HT1080 (cell line): ENCODE results near the gene RPL38. TPM values are rescaled to one million over a fixed set of nuclear protein-coding genes. Genes with fewer than 3 reads are reported as not detected.

Source experiments
- DNase-seq: peaks from one replicate; pipeline ENCODE4 v3.0.0-alpha.2; 2015; ENCODE audit warnings: low read depth
- total RNA-seq: library from RNA; depleted of rRNA; stranded (reverse); fragments of >200 nt; shearing (Covaris generic); gene quantifications from 2 replicates; pipeline ENCODE4 v1.2.3, GENCODE V29; 2014

RPL38 gene
- total RNA-seq, 1 experiment from 2014 or later: 2,345 TPM

DNA sequence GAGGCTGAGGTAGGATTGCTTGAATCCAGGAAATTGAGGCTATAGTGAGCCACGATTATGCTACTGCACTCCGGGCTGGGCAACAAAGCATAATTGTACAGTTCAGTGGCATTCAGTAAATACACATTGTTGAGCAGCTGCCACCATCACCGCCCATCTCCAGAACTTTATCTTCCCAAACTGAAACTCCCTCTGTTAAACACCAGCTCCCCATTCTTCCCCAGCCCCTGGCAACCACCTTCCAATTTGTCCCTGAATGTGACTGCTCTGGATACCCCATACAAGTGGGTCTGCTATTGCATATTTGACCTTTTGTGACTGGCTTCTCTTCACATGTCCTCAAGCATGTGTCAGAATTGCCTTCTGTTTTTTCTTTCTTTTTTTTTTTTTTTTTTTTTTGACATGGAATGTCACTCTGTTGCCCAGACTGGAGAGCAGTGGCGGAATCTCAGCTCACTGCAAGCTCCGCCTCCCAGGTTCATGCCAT is 2.9 kb downstream of the RPL38 start:
- DNase-seq: peak; percentile 59

- DNase-seq: peak; percentile 79
These were observed 7.0 kb downstream of the RPL38 start for GRCh38 chr17:74210191-74211140.

DNA sequence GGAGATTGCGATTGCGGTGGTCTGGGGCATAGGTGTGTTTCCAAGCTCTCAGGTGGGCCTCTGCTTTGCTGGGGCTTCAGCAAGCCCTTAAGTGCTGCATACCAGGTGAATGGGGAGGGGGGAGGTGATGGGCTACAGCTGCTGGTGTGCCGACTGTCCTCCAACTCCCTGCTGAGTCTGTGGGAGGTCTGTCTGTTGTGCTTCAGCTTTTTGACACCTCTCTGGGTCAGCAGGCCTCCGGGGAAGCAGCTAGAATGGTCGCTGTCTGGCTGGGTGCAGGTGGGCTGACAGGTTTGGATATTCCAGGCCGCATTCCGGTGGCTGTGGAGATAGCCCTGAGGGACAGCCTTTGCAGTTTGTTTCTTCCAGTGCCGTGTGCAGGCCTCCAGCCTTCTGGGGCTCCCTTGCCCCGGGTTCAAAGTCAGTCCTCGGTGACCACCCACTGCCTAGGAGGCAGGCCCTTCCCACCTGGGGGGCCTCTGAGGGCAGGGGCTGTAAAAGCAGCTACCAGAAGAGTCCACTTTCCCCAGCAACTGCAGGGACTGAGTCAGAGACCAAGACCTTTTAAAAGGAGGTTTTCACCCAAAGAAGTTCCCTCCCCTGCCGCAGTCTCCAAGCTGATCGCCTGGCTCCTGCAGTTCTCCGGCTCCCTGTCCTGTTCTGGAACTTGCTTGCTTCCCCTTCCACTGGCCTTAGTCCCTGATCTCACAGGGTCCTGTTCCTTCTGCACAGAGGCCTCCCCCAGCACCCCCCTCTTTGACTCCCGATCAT is 7.8 kb downstream of the RPL38 start:
- DNase-seq: peak; percentile 54

DNA sequence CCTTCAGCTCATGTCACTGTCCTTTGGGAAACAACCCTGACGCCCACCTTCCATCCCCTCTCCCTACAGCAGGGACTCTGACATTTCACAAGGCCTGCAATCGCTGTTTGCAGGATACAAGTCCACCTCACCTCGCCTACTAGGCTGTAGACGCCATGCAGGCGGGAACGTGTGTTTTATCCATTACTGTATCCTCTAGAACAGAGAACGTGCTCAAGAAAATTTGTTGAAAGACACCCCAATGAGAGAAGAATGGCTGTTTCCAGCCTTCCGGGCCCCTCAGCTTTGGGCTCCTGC is 8.4 kb downstream of the RPL38 start:
- DNase-seq: peak; percentile 33

GRCh38 chr17:74212209-74212912 is 8.9 kb downstream of the RPL38 start:
- DNase-seq: peak; percentile 41

- peak; percentile 83 for DNase-seq
These were observed 9.7 kb downstream of the RPL38 start, which contains the start of gene TTYH2 for GRCh38 chr17:74212913-74213791. TSS of gene TTYH2 (plus strand) at chr17:74213571. CDS start at chr17:74213588, 17 bp downstream.

DNA sequence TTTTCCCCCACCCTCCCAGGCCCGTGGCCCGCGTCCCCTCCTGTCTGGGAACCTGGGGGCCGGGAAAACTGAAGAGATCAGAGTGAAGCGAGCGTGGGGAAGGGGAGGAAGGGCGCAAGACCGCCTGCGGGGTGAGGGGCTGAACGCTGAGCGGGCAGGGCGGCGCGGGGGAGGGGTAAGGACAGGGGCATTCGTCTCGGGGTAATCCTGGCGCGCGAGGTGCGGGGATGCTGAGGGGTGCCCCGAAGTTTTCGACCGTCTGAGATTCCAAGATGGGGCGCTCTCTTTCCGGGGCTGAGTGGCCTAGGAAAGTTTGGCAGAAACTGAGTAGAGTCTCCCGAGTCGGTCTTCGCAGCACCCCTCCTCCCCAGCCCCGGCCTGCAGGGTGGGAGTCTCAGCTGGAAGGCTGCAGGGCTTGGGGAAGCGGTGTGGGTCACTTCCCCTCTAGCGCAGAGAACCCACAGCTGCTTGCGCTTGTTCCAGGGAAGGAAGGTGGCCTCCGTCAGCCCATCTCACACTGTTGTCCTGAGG is 10.4 kb downstream of the RPL38 start:
- no peak for DNase-seq

DNA sequence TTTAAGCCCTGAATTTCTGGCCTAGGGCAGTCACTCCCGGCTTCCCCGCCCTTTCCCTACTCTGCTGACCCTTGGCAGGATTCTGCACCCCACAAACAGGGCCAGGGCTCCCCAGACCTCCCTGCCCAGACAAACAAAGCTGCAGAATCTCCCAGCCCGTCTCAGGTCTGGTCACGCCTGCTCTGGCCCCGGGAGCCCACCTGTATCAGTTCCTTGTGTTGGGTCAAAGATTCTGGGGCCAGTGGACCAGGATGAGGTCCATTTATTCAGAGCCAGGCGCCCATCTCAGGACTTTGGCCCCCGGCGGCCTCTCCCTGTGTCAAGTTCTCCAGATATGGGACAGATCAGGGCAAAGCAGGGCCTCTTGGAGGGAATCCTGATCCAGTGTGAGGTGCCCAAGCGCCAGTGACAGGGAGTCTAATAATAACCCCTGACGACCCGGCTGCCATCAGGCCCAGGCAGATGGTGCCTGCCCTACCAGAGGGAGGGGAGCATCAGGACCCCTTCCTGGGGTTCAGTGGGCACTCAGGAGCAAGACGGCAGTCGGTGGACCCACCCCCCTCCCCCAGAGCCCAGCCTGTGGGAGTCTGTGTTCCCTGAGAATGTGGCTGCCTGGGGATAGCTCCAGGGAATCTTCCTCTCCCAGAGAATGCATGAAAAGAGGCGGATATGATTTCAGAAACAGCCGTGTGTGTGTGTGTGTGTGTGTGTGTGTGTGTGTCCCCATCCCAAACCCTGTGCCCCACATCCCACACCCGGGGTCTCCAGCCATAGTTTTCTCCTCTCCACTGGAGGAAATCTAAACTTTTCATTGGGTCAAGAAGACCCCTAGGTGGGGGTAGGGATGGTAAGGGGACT is 11.2 kb downstream of the RPL38 start:
- no peak for DNase-seq

DNA sequence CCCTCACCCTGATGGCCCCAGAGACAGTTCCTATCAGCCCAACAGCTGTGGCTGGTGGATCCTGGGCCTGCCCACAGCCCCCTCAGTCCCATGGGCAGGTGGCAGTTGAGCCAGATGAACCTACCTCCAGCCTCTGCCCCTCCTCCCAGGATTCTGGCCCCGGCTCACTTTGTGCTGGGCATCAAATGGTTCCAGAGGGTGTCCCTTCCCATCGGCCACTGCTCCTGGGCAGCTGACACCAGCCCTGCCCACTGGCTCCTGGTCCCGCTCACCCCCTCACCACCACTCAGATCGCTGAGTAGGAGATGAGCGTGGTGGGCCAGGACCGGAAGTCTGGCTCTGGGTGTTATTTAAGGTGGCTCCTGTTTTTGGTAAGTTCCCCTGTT is 11.9 kb downstream of the RPL38 start:
- DNase-seq: no peak

DNA sequence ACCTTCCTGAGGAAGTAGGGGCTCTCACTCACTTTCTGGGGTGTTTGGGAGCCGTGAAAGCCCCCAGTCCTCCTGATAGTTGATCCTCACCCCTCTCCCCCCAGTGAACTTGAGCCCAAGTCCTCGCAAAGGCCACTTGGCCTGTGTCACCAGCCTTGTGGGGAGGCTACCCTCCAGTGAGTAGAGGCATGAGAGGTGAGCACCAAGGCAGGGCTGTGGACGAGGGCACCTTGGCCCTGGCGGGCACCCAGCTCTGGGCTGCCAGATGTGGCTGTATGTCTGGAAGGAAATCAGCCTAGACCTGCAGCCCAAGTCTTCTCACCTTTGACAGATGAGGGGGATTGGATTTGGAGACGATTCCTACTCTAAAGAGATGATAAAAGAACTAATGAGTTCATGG is 13.0 kb downstream of the RPL38 start:
- no peak for DNase-seq

DNA sequence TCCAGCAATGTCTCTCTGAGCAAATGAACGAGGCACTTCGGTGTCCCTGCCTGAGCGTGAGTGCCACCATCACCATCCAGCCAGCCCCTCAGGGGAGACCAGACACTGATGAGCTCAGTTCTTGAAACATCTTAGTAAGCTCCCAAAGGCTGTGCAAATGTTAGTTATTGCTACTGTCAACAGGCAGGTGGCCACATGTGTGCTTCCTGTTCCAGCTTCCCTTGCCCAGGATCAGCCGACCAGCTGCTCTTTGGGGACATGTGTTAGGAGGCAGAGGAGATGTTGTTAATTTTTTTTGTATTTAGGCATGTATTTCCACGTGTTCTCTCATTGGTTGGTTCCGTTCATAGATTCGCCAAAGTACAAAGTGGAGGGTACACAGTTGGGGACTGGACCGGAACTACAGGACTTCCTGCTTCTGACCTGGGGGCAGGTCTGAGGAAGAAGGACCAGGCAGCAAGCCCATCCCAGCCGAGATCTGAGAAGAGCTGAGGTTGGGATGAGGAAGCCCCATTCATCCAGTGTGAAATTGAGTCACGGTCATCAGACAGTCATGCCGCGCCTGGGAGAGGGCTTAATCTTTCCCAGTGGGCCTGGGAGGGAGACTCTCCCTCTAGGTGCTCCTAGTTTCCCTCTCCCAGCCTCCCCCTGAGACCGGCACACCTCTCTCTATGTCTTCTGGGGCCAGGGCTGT is 13.7 kb downstream of the RPL38 start:
- no peak for DNase-seq

- no peak for DNase-seq
These were observed 14.4 kb downstream of the RPL38 start for GRCh38 chr17:74217888-74218287.

GRCh38 chr17:74218436-74218835 is 15.0 kb downstream of the RPL38 start:
- no peak for DNase-seq

DNA sequence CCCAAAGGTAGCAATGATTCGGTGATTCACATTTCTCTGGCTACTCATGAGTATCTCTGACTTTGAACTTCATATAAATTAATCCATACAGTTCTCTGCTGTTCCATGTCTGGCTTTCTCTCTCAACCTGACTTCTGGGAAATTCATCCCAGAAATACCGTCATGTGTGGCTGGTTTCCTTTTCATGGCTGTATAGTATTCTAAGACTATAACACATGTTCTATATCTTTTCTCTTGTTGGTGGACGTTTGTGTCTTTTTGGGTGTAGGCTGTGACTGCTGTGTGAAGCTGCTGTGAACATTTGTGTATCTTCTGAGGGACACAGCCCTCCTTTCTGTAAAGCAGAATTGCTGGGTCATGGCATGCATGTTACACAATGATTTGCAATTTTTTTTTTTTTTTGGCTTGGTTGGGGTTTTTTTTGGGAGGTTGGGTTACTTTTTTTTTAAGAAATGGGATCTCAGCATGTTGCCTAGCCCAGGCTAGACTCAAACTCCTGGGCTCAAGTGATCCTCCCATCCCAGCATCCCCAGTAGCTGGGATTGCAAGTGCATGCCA is 16.2 kb downstream of the RPL38 start:
- no peak for DNase-seq

GRCh38 chr17:74220219-74220618 is 16.7 kb downstream of the RPL38 start:
- no peak for DNase-seq

DNA sequence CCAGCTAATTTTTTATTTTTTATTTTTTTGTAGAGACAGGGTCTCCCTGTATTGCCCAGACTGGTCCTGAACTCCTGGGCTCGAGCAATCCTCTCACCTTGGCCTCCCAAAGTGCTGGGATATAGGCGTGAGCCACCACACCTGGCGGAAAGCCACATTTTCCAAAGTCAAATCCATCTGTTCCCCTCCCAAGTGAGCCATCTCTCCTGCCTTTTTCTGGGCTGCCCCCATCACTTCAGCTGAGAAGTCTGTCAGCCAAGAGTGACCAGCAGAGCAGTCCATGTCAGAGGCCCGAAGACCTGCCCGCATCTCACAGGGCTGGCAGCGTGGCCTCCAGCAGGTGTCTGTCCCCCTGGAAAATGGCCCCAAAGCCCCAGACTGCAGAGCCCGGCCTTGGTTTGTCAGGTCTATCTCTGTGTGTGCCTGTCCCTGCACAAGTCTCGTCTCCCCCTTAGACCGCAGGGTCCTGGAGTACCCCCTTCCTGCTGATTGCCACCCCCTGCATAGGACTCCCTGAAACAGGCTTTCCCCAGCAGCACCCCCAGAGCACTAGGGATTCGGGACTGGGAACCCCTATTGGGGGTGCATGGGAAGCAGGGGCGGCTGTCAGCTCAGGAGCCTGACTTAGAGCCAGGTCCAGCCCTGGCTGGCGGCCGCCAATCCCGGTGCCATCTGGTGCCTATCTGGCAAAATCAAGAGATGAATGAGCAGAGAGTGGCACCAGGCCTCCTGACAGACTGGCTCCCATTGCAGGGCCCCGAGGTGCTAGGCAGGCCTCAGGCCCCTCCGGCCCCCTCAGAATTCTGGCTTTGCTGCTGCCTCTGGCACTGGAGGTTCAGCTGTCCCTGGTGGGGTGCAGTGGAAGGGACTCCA is 17.7 kb downstream of the RPL38 start:
- no peak for DNase-seq

DNA sequence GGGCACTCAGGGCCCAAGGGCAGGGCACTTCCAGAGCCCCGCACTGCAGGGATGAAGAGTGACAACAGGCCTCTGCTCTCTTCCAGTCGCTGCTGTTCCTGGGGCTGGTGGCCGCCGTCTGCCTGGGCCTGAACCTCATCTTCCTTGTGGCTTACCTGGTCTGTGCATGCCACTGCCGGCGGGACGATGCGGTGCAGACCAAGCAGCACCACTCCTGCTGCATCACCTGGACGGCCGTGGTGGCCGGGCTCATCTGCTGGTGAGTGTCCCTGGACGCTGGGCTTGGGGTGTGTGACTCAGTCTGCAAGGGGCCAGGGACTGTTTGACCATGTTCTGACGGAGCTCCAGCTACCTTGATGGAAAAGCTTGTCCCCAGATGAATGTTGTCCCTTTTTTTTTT is 18.9 kb downstream of the RPL38 start:
- no peak for DNase-seq

DNA sequence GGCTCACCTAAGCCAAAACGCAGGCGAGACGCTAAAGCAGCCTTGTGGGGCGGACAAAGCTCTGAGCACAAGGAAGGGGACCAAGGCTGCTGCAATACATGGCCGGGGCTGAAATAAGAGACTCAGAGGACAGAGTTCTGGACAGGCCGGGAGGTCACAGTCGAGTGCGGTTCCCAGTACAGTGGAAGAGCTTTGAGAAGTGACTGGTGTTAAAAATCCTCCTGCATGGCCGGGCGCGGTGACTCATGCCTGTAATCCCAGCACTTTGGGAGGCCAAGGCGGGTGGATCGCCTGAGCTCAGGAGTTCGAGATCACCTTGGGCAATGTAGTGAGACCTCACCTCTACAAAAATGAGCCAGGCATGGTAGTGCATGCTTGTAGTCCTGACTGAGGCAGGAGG is 20.4 kb downstream of the RPL38 start:
- no peak for DNase-seq
